Stimulated activated CD4-positive, alpha-beta T cell treated with anti-CD3 and anti-CD28 coated beads, Interleukin-2, amount 100 ng/mL, for 48 hours (primary cell): ENCODE results near the gene IL3.

Experiments
- DNase-seq, 2 donors: peaks; one replicate each; pipeline ENCODE4 v3.0.0-alpha.2; 2020

Gene IL3

GRCh38 chr5:132073231-132074013, 13.0 kb downstream of the IL3 start, which contains the start of gene CSF2:
TSS of gene CSF2 (plus strand) at chr5:132073789. CDS start at chr5:132073824, 35 bp downstream.
- no peak for DNase-seq

- no peak for DNase-seq
Observed at GRCh38 chr5:132074091-132074771, 13.8 kb downstream of the IL3 start.

GRCh38 chr5:132074772-132075718, 14.6 kb downstream of the IL3 start:
- DNase-seq = no peak

- DNase-seq = no peak
Observed at GRCh38 chr5:132075719-132076077, 15.2 kb downstream of the IL3 start.

- DNase-seq = no peak
Observed at GRCh38 chr5:132076202-132076830, 15.9 kb downstream of the IL3 start.

- no peak for DNase-seq
Observed at GRCh38 chr5:132076983-132077382, 16.5 kb downstream of the IL3 start.

- DNase-seq = no peak
Observed at GRCh38 chr5:132079081-132079480, 18.6 kb downstream of the IL3 start.

GRCh38 chr5:132079619-132080018, 19.2 kb downstream of the IL3 start:
- DNase-seq = no peak

GRCh38 chr5:132080595-132080994, 20.1 kb downstream of the IL3 start:
- DNase-seq = no peak

GRCh38 chr5:132081458-132081857, 21.0 kb downstream of the IL3 start:
- DNase-seq = no peak

GRCh38 chr5:132082329-132083023, 22.0 kb downstream of the IL3 start:
- no peak for DNase-seq

GRCh38 chr5:132083071-132083678, 22.7 kb downstream of the IL3 start:
- no peak for DNase-seq

GRCh38 chr5:132085686-132086085, 25.2 kb downstream of the IL3 start:
- no peak for DNase-seq

GRCh38 chr5:132086277-132086794, 25.9 kb downstream of the IL3 start:
- no peak for DNase-seq

- DNase-seq = no peak
Observed at GRCh38 chr5:132087176-132087575, 26.7 kb downstream of the IL3 start.

GRCh38 chr5:132087661-132088060, 27.2 kb downstream of the IL3 start:
- DNase-seq = no peak

- no peak for DNase-seq
Observed at GRCh38 chr5:132089363-132089762, 28.9 kb downstream of the IL3 start.

GRCh38 chr5:132090107-132090506, 29.7 kb downstream of the IL3 start:
- DNase-seq = no peak

- no peak for DNase-seq
Observed at GRCh38 chr5:132093271-132093670, 32.8 kb downstream of the IL3 start.

GRCh38 chr5:132094393-132095076, 34.1 kb downstream of the IL3 start:
- no peak for DNase-seq

- no peak for DNase-seq
Observed at GRCh38 chr5:132095077-132095410, 34.6 kb downstream of the IL3 start.
